ENCODE data around the gene MEAF6. TPM values are rescaled to one million over a fixed set of nuclear protein-coding genes. Genes with fewer than 3 reads are reported as not detected.
"Not testable (repeated sequence)": the region's sequence is repeated elsewhere in the genome, so short reads cannot be mapped to it uniquely, and the experiment has no call there.

MEAF6 gene
- 57.4 TPM for total RNA-seq
- polyA plus RNA-seq, result 107 TPM
- long read RNA-seq, donor 1, partial matches to known transcripts, result 0 of 7 reads
- long read RNA-seq, donor 1, other reads (novel, unspliced or antisense), result 0 of 7 reads
- long read RNA-seq, donor 2, transcript MEAF6-201 (7 exons, 1,525 nt), result major isoform, 31 of 36 reads
- long read RNA-seq, donor 2, partial matches to known transcripts, result 0 of 36 reads
- long read RNA-seq, donor 2, other reads (novel, unspliced or antisense), result 0 of 36 reads
- long read RNA-seq, donor 3, transcript MEAF6-201 (7 exons, 1,525 nt), result major isoform, 40 of 53 reads
- long read RNA-seq, donor 3, partial matches to known transcripts, result 7 of 53 reads
- long read RNA-seq, donor 3, other reads (novel, unspliced or antisense), result 0 of 53 reads
- long read RNA-seq, donor 4, transcript MEAF6-201 (7 exons, 1,525 nt), result major isoform, 6 of 8 reads
- long read RNA-seq, donor 4, partial matches to known transcripts, result 0 of 8 reads
- long read RNA-seq, donor 4, other reads (novel, unspliced or antisense), result 0 of 8 reads
- long read RNA-seq, donor 5, transcript MEAF6-201 (7 exons, 1,525 nt), result major isoform, 43 of 51 reads
- long read RNA-seq, donor 5, partial matches to known transcripts, result 0 of 51 reads
- long read RNA-seq, donor 5, other reads (novel, unspliced or antisense), result 0 of 51 reads
- long read RNA-seq, donor 6, transcript MEAF6-201 (7 exons, 1,525 nt), result major isoform, 30 of 40 reads
- long read RNA-seq, donor 6, partial matches to known transcripts, result 7 of 40 reads
- long read RNA-seq, donor 6, other reads (novel, unspliced or antisense), result 0 of 40 reads
- long read RNA-seq, donor 7, transcript MEAF6-201 (7 exons, 1,525 nt), result major isoform, 43 of 46 reads
- long read RNA-seq, donor 7, partial matches to known transcripts, result 0 of 46 reads
- long read RNA-seq, donor 7, other reads (novel, unspliced or antisense), result 0 of 46 reads
- long read RNA-seq, donor 8, transcript MEAF6-201 (7 exons, 1,525 nt), result major isoform, 9 of 17 reads
- long read RNA-seq, donor 8, partial matches to known transcripts, result 7 of 17 reads
- long read RNA-seq, donor 8, other reads (novel, unspliced or antisense), result 0 of 17 reads
- long read RNA-seq, donor 9, transcript MEAF6-201 (7 exons, 1,525 nt), result major isoform, 17 of 22 reads
- long read RNA-seq, donor 9, partial matches to known transcripts, result 0 of 22 reads
- long read RNA-seq, donor 9, other reads (novel, unspliced or antisense), result 0 of 22 reads
- long read RNA-seq, donor 10, transcript MEAF6-201 (7 exons, 1,525 nt), result major isoform, 18 of 19 reads
- long read RNA-seq, donor 10, partial matches to known transcripts, result 0 of 19 reads
- long read RNA-seq, donor 10, other reads (novel, unspliced or antisense), result 0 of 19 reads

DNA sequence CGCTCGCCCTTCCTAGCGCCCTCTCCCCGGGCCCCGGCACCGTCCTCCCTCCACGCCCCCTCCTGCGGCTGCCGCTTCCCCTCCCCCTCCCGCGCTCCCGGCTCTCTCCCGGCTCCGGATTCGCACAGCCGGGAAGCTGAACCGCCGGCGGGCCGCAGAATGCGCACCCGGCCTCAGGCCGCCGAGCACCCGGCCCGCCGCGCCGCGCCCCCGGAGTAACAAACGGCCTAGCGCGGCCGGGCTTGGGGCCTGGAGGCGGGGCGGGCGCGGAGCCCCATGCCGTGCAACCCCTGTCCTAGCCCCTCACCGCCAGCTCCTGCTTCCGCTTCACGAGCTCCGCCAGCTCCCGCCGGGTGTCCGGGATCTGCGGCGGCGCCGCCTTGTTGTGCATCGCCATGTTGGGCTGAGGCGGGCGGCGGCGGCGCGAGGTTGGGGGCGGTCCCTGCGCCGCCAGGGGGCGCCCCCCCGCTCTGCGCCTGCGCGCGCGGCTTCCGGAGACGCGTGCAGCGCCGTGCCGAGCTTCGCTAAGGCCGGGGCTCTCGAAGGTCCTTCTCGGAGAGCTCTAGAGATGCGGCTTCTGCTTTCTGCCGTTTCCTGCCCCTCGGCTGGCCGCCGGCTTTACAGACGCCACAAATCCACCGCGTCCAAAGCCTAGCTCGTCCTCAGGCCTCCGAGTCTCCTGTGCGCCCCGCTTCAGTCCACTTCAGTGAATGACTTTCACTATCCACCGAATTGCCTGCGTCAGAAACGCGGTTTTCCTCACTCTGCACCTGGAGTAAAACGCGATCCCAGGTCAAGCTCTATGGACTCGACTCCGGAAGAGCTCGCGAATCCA, at the start of gene MEAF6:
MEAF6 (minus strand) TSS at position 417 of the 835 bp plus-strand sequence; CDS start at position 397, 20 bp downstream.
- no peaks in the 10 kb centered on the region for H3K9me3 ChIP-seq (ENCODE audit: control insufficient read depth in 2 of 2, insufficient read depth in 1 of 2, low read length in 1 of 2)
- H3K27ac ChIP-seq (ENCODE audit: low read depth in 1 of 2, low read length in 1 of 2), result peak within 1 kb of the TSS; percentile 90 to 95
- peaks cover 9 to 13% of the 10 kb centered on the region in 2 donors for H3K4me1 ChIP-seq (ENCODE audit: control insufficient read depth in 2 of 2, insufficient read depth in 2 of 2, low read length in 2 of 2)
- under 1% methylated on average over 100 of the region's 100 CpGs for WGBS
- peaks cover 4 to 11% of the 10 kb centered on the region in 2 donors for H3K36me3 ChIP-seq (ENCODE audit: control insufficient read depth in 2 of 2, insufficient read depth in 2 of 2, low read length in 1 of 2)
- peak within 1 kb of the TSS; percentile 65 to 89 for H3K4me3 ChIP-seq (ENCODE audit: low read length in 2 of 2)
- H3K27me3 ChIP-seq (ENCODE audit: control insufficient read depth in 2 of 2, insufficient read depth in 1 of 2, low read length in 1 of 2), result no peaks in the 10 kb centered on the region
- DNase-seq (ENCODE audit: low read depth in 6 of 9, low spot score in 9 of 9), result peak; percentile 61 to 91 (median 82)

DNA sequence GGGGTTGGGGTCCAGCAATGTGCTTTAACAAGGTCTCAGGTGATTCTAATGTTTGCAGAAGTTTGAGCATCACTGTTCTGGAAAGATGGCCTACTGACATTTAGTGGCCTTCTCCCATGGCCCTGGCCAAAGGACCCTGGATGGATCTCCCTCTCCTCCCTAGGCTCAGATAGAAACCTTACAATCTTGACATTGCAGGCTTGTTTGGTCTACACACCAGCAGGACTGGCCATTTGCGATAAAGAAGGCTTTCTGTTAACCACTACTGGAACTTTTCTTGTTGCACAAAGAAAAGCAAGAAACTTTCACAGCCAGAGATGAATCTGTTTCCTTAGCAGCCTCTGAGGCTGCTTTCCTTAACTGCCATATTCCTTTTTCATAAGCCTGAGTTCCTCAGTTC, 48.4 kb upstream of the MEAF6 start:
- H3K4me3 ChIP-seq (ENCODE audit: low read length in 2 of 2), result no peak overlapping the region
- peaks cover 34 to 40% of the 10 kb centered on the region in 2 donors for H3K36me3 ChIP-seq (ENCODE audit: control insufficient read depth in 2 of 2, insufficient read depth in 2 of 2, low read length in 1 of 2)
- H3K27ac ChIP-seq (ENCODE audit: low read depth in 1 of 2, low read length in 1 of 2), result no peak overlapping the region
- H3K4me1 ChIP-seq (ENCODE audit: control insufficient read depth in 2 of 2, insufficient read depth in 2 of 2, low read length in 2 of 2), result no peaks in the 10 kb centered on the region
- WGBS, result 100% methylated on average over 1 of the region's 1 CpG
- DNase-seq (ENCODE audit: low read depth in 6 of 9, low spot score in 9 of 9), result no peak
- H3K9me3 ChIP-seq (ENCODE audit: control insufficient read depth in 2 of 2, insufficient read depth in 1 of 2, low read length in 1 of 2), result no peaks in the 10 kb centered on the region
- no peaks in the 10 kb centered on the region for H3K27me3 ChIP-seq (ENCODE audit: control insufficient read depth in 2 of 2, insufficient read depth in 1 of 2, low read length in 1 of 2)

DNA sequence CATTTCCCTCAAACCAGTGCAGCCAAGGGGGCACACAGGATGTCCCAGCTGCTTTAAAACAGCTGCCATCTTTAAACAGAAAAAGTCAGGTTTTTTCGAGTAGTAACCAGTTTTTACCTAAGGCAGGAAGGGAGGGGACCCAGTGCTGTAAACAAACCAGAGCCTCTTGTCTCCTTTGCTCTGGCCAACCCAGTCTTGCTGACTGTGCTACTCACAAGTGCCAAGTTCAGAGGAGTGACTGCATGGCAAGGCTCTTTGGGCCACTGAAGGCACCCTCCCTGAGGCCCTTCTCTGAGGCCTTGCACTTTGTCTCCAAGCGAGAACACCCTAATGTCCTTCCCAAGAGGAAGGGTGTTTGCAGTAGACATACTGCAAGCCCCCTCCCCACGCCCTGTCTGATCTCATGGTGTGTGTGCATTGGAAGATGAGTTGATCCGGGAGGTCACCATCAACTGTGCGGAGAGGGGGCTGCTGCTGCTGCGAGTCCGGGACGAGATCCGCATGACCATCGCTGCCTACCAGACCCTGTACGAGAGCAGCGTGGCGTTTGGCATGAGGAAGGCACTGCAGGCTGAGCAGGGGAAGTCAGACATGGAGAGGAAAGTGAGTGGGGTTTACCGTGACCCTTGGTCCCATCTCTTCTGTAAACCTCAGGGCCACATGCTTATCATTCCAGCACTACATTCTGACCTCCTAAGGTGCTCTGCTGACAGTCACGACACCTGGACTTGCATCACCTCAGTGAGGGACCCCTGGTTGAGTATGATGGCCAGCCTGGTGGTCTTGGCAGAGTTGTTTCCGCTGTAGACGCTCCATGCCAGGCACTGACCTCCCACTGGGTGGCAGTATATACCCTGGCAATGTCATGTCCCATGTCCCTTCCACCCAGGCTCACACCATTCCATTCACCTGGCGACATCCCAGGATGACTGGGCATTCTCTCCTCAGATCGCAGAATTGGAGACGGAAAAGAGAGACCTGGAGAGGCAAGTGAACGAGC, 46.9 kb upstream of the MEAF6 start:
- no peak overlapping the region for H3K27ac ChIP-seq (ENCODE audit: low read depth in 1 of 2, low read length in 1 of 2)
- peaks cover 19 to 27% of the 10 kb centered on the region in 2 donors for H3K36me3 ChIP-seq (ENCODE audit: control insufficient read depth in 2 of 2, insufficient read depth in 2 of 2, low read length in 1 of 2)
- no peaks in the 10 kb centered on the region for H3K4me1 ChIP-seq (ENCODE audit: control insufficient read depth in 2 of 2, insufficient read depth in 2 of 2, low read length in 2 of 2)
- no peaks in the 10 kb centered on the region for H3K9me3 ChIP-seq (ENCODE audit: control insufficient read depth in 2 of 2, insufficient read depth in 1 of 2, low read length in 1 of 2)
- peak in 2 of 9 donors; percentile 20 to 21 for DNase-seq (ENCODE audit: low read depth in 6 of 9, low spot score in 9 of 9)
- no peak overlapping the region for H3K4me3 ChIP-seq (ENCODE audit: low read length in 2 of 2)
- H3K27me3 ChIP-seq (ENCODE audit: control insufficient read depth in 2 of 2, insufficient read depth in 1 of 2, low read length in 1 of 2), result peaks cover 0 to 5% of the 10 kb centered on the region in 2 donors
- WGBS, result 97% methylated on average over 21 of the region's 21 CpGs

GRCh38 chr1:37560401-37561132, 46.0 kb upstream of the MEAF6 start:
- DNase-seq (ENCODE audit: low read depth in 6 of 9, low spot score in 9 of 9), result no peak
- Histone ChIP-seq H3K27ac (ENCODE audit: low read depth in 1 of 2, low read length in 1 of 2) (no peak overlapping the region), H3K27me3 (ENCODE audit: control insufficient read depth in 2 of 2, insufficient read depth in 1 of 2, low read length in 1 of 2) (peaks cover 0 to 5% of the 10 kb centered on the region in 2 donors), H3K4me1 (ENCODE audit: control insufficient read depth in 2 of 2, insufficient read depth in 2 of 2, low read length in 2 of 2) (no peaks in the 10 kb centered on the region), H3K9me3 (ENCODE audit: control insufficient read depth in 2 of 2, insufficient read depth in 1 of 2, low read length in 1 of 2) (no peaks in the 10 kb centered on the region), H3K36me3 (ENCODE audit: control insufficient read depth in 2 of 2, insufficient read depth in 2 of 2, low read length in 1 of 2) (peaks cover 10 to 19% of the 10 kb centered on the region in 2 donors), H3K4me3 (ENCODE audit: low read length in 2 of 2) (no peak overlapping the region)
- WGBS, result 95% methylated on average over 10 of the region's 10 CpGs

DNA sequence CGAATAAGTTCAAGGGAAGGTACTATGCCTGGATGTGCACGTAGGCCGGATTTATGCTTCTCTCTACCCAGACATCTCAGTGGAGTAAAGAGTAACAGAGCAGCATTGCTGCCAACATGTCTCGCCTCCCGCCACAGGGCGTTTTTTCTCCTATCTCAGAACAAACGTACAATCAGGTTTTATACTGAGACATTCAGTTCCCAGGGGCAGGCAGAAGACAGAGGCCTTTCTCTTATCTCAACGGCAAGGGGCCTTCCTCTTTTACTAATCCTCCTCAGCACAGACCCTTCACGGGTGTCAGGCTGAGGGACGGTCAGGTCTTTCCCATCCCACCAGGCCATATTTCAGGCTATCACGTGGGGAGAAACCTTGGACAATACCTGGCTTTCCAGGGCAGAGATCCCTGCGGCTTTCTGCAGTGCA, 45.4 kb upstream of the MEAF6 start:
- 84% methylated on average over 12 of the region's 12 CpGs for WGBS
- not testable (repeated sequence) for DNase-seq (ENCODE audit: low read depth in 6 of 9, low spot score in 9 of 9); H3K27ac ChIP-seq (ENCODE audit: low read depth in 1 of 2, low read length in 1 of 2); H3K27me3 ChIP-seq (ENCODE audit: control insufficient read depth in 2 of 2, insufficient read depth in 1 of 2, low read length in 1 of 2); H3K9me3 ChIP-seq (ENCODE audit: control insufficient read depth in 2 of 2, insufficient read depth in 1 of 2, low read length in 1 of 2); H3K4me1 ChIP-seq (ENCODE audit: control insufficient read depth in 2 of 2, insufficient read depth in 2 of 2, low read length in 2 of 2); H3K4me3 ChIP-seq (ENCODE audit: low read length in 2 of 2)
- H3K36me3 ChIP-seq (ENCODE audit: control insufficient read depth in 2 of 2, insufficient read depth in 2 of 2, low read length in 1 of 2), result peaks cover 4 to 13% of the 10 kb centered on the region in 2 donors

DNA sequence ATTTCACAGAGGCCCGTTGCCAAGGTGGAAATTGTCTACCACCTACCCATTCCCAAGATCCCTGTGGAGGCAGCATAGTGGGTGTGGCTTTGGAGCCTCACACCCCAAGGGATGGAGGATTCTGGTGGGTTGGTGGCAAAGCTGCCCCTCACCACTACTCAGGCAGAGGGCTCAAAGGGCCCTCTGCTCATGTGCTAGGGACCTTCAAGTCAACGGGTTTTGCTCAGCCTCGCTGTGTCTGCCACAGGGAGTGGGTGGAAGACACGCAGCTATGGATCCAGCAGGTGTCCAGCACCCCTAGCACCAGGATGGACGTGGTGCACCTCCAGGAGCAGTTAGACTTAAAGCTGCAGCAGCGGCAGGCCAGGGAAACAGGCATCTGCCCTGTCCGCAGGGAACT, 44.5 kb upstream of the MEAF6 start:
- no peak overlapping the region for H3K4me3 ChIP-seq (ENCODE audit: low read length in 2 of 2)
- peaks cover 3 to 9% of the 10 kb centered on the region in 2 donors for H3K36me3 ChIP-seq (ENCODE audit: control insufficient read depth in 2 of 2, insufficient read depth in 2 of 2, low read length in 1 of 2)
- no peaks in the 10 kb centered on the region for H3K4me1 ChIP-seq (ENCODE audit: control insufficient read depth in 2 of 2, insufficient read depth in 2 of 2, low read length in 2 of 2)
- WGBS, result 92% methylated on average over 7 of the region's 7 CpGs
- H3K9me3 ChIP-seq (ENCODE audit: control insufficient read depth in 2 of 2, insufficient read depth in 1 of 2, low read length in 1 of 2), result peaks cover 0 to 10% of the 10 kb centered on the region in 2 donors
- DNase-seq (ENCODE audit: low read depth in 6 of 9, low spot score in 9 of 9), result no peak
- peaks cover 0 to 5% of the 10 kb centered on the region in 2 donors for H3K27me3 ChIP-seq (ENCODE audit: control insufficient read depth in 2 of 2, insufficient read depth in 1 of 2, low read length in 1 of 2)
- no peak overlapping the region for H3K27ac ChIP-seq (ENCODE audit: low read depth in 1 of 2, low read length in 1 of 2)

DNA sequence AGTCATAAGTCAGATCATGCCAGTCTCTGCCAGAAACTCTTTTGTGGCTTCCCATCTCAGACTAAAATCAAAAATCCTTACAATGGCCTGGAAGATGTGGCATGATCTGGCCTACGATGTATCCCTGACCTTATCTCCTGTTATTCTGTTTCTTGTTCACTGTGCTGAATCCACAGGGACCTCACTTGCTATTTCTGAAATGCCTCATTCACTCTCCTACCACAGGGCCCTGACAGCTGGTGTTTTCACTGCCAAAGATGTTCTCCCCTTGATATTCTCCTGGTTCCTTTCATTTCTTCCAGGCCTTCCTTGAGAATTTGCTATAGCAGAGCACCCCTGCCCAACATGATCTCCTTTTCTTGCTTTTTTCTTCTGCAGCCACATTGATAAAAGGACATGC, 43.8 kb upstream of the MEAF6 start:
- no peak for DNase-seq (ENCODE audit: low read depth in 6 of 9, low spot score in 9 of 9)
- WGBS, result 93% methylated on average over 1 of the region's 1 CpG
- peaks cover 0 to 5% of the 10 kb centered on the region in 2 donors for H3K27me3 ChIP-seq (ENCODE audit: control insufficient read depth in 2 of 2, insufficient read depth in 1 of 2, low read length in 1 of 2)
- H3K4me1 ChIP-seq (ENCODE audit: control insufficient read depth in 2 of 2, insufficient read depth in 2 of 2, low read length in 2 of 2), result peaks cover 1 to 2% of the 10 kb centered on the region in 2 donors
- peaks cover 0 to 10% of the 10 kb centered on the region in 2 donors for H3K9me3 ChIP-seq (ENCODE audit: control insufficient read depth in 2 of 2, insufficient read depth in 1 of 2, low read length in 1 of 2)
- no peak overlapping the region for H3K27ac ChIP-seq (ENCODE audit: low read depth in 1 of 2, low read length in 1 of 2)
- peaks cover 3 to 9% of the 10 kb centered on the region in 2 donors for H3K36me3 ChIP-seq (ENCODE audit: control insufficient read depth in 2 of 2, insufficient read depth in 2 of 2, low read length in 1 of 2)
- H3K4me3 ChIP-seq (ENCODE audit: low read length in 2 of 2), result no peak overlapping the region

Measured in thymus (tissue), 14 donors.